ENCODE results near the gene D2HGDH. TPM values are rescaled to one million over a fixed set of nuclear protein-coding genes. Genes with fewer than 3 reads are reported as not detected.

D2HGDH gene
- 10 to 100 TPM; 24.7 to 58.8 (median 43.9) TPM for total RNA-seq

- DNase-seq (ENCODE audit: low spot score in 2 of 2), result peak; percentile 90
Observed at GRCh38 chr2:241734467-241735208, at the start of gene D2HGDH. TSS of gene D2HGDH (plus strand) at chr2:241734630. CDS start at chr2:241735225, 595 bp downstream.

GRCh38 chr2:241686324-241686649 is 48.1 kb upstream of the D2HGDH start:
- TF ChIP-seq CTCF (IDR thresholded peaks at IDR 0.05), result no peak
- TF ChIP-seq POLR2A (IDR thresholded peaks at IDR 0.05), result no peak
- Histone ChIP-seq H3K27ac (peak overlapping the region in 3 of 4 donors; percentile 44 to 95 (median 93)), H3K4me3 (peak overlapping the region; percentile 50 to 97 (median 72)), H3K9me3 (no peaks in the 10 kb centered on the region), H3K4me1 (peaks cover 0 to 45% (median 21%) of the 10 kb centered on the region in 4 donors), H3K36me3 (peaks cover 0 to 48% (median 4%) of the 10 kb centered on the region in 3 donors), H3K27me3 (no peaks in the 10 kb centered on the region)
- DNase-seq (ENCODE audit: low spot score in 2 of 2), result no peak
- WGBS, 2 donors, result 0% methylated on average over 22 to 28 of the region's 37 CpGs

More at GRCh38 chr2:241734467-241735208, at the start of gene D2HGDH:
- WGBS, 2 donors, result 0 to 1% methylated on average over 27 to 46 of the region's 98 CpGs
- peak within 1 kb of the TSS; percentile 85 to 98 (median 94) for H3K4me3 ChIP-seq
- no peaks in the 10 kb centered on the region for H3K9me3 ChIP-seq
- H3K4me1 ChIP-seq, result peaks cover 0 to 28% (median 7%) of the 10 kb centered on the region in 4 donors
- no peaks in the 10 kb centered on the region for H3K27me3 ChIP-seq
- peak; percentile 68 to 73 for TF ChIP-seq POLR2A (IDR thresholded peaks at IDR 0.05)
- TF ChIP-seq EP300 (IDR thresholded peaks at IDR 0.05), result no peak
- peak in 2 of 5 experiments; percentile 38 to 40 for TF ChIP-seq CTCF (IDR thresholded peaks at IDR 0.05)
- H3K27ac ChIP-seq, result peak within 1 kb of the TSS; percentile 72 to 93 (median 90)
- H3K36me3 ChIP-seq, result peaks cover 0 to 20% (median 0%) of the 10 kb centered on the region in 3 donors

- Histone ChIP-seq H3K36me3 (peaks cover 0 to 48% (median under 1%) of the 10 kb centered on the region in 3 donors), H3K27ac (peak within 1 kb of the TSS; percentile 66 to 95 (median 92)), H3K4me3 (peak within 1 kb of the TSS; percentile 50 to 97 (median 72)), H3K4me1 (peaks cover 0 to 44% (median 20%) of the 10 kb centered on the region in 4 donors), H3K9me3 (no peaks in the 10 kb centered on the region), H3K27me3 (no peaks in the 10 kb centered on the region)
- TF ChIP-seq POLR2A (IDR thresholded peaks at IDR 0.05) (peak; percentile 52 to 86), EP300 (IDR thresholded peaks at IDR 0.05) (peak; percentile 17 to 91), CTCF (IDR thresholded peaks at IDR 0.05) (peak in 2 of 5 experiments; percentile 33 to 58)
- 1% methylated on average over 16 to 40 of the region's 102 CpGs for WGBS, 2 donors
- DNase-seq (ENCODE audit: low spot score in 2 of 2), result peak; percentile 89 to 90
Observed at GRCh38 chr2:241686650-241687425, 47.6 kb upstream of the D2HGDH start, which contains the start of gene DTYMK. TSS of gene DTYMK (minus strand) at chr2:241686815. CDS start at chr2:241686783, 32 bp downstream.

GRCh38 chr2:241689306-241689705 is 45.1 kb upstream of the D2HGDH start:
- no peak overlapping the region for H3K27ac ChIP-seq
- H3K9me3 ChIP-seq, result no peaks in the 10 kb centered on the region
- H3K36me3 ChIP-seq, result peaks cover 0 to 49% (median 0%) of the 10 kb centered on the region in 3 donors
- H3K4me3 ChIP-seq, result no peak overlapping the region
- DNase-seq (ENCODE audit: low spot score in 2 of 2), result no peak
- 76 to 85% methylated on average over 10 of the region's 10 CpGs for WGBS, 2 donors
- TF ChIP-seq EP300 (IDR thresholded peaks at IDR 0.05) (no peak), POLR2A (IDR thresholded peaks at IDR 0.05) (no peak), CTCF (IDR thresholded peaks at IDR 0.05) (no peak)
- peaks cover 0 to 44% (median 20%) of the 10 kb centered on the region in 4 donors for H3K4me1 ChIP-seq
- no peaks in the 10 kb centered on the region for H3K27me3 ChIP-seq
